Liver (tissue), 3 donors: ENCODE results near the gene CDKL4.

Source experiments
- CTCF ChIP-seq: fragments of 150-350 bp; IDR thresholded peaks from 2 replicates; pipeline ENCODE4 v1.5.1; 2017; ENCODE audit warnings: improper control_type of control experiment, low read depth, low read length; ENCODE audit not compliant: missing input control
- EGR1 ChIP-seq, 2 donors: IDR thresholded peaks; 2 replicates each; pipeline ENCODE4 v1.6.1; 2016 to 2018; ENCODE audit warnings: antibody characterized with exemption in 2 of 2, low read depth in 2 of 2
- GABPA ChIP-seq, 2 donors: IDR thresholded peaks in 1 of 2; conservative IDR thresholded peaks in 1 of 2; 2 replicates each; pipeline ENCODE4 v1.6.1; 2016; ENCODE audit warnings: antibody characterized with exemption in 2 of 2, mild to moderate bottlenecking in 1 of 2, moderate library complexity in 1 of 2
- JUND ChIP-seq, 2 donors: IDR thresholded peaks; 2 replicates each; pipeline ENCODE4 v1.6.1; 2016; ENCODE audit warnings: antibody characterized with exemption in 2 of 2
- NR2F2 ChIP-seq: IDR thresholded peaks from 2 replicates; pipeline ENCODE4 v1.6.1; 2016; ENCODE audit warnings: antibody characterized with exemption
- RAD21 ChIP-seq, 2 donors: IDR thresholded peaks; 2 replicates each; pipeline ENCODE4 v1.6.1; 2016; ENCODE audit warnings: antibody characterized with exemption in 2 of 2, mild to moderate bottlenecking in 2 of 2
- RXRA ChIP-seq, 2 donors: IDR thresholded peaks; 2 replicates each; pipeline ENCODE4 v1.6.1; 2017 to 2018; ENCODE audit warnings: antibody characterized with exemption in 2 of 2, mild to moderate bottlenecking in 1 of 2
- SP1 ChIP-seq: IDR thresholded peaks from 2 replicates; pipeline ENCODE4 v1.6.1; 2018; ENCODE audit warnings: antibody characterized with exemption, mild to moderate bottlenecking
- TAF1 ChIP-seq: conservative IDR thresholded peaks from 2 replicates; pipeline ENCODE4 v1.6.1; 2016; ENCODE audit warnings: antibody characterized with exemption, mild to moderate bottlenecking
- TF ChIP-seq, protein P1 (sequence below): IDR thresholded peaks from 2 replicates; pipeline ENCODE4 v1.6.1; 2016; ENCODE audit warnings: antibody characterized with exemption
- TF ChIP-seq, protein P2 (sequence below): IDR thresholded peaks from 2 replicates; pipeline ENCODE4 v1.6.1; 2016; ENCODE audit warnings: antibody characterized with exemption
- TF ChIP-seq, protein P3 (sequence below): IDR thresholded peaks from 2 replicates; pipeline ENCODE4 v1.6.1; 2016; ENCODE audit warnings: antibody characterized with exemption, mild to moderate bottlenecking
- TF ChIP-seq, protein P4 (sequence below): IDR thresholded peaks from 2 replicates; pipeline ENCODE4 v1.6.1; 2016; ENCODE audit warnings: antibody characterized with exemption
- donor health status: healthy.
- donor health status: healthy.

GRCh38 chr2:39266139-39266805, 22.5 kb upstream of the CDKL4 start:
- TF ChIP-seq SP1 (no peak), CTCF (no peak), GABPA (IDR thresholded peaks at IDR 0.05 in 1 of 2, conservative IDR thresholded peaks at IDR 0.05 in 1 of 2) (no peak), NR2F2 (no peak), TAF1 (no peak), EGR1 (IDR thresholded peaks at IDR 0.05; ENCODE audit: low read depth in 2 of 2) (no peak), RAD21 (IDR thresholded peaks at IDR 0.05) (no peak), JUND (IDR thresholded peaks at IDR 0.05) (no peak), RXRA (IDR thresholded peaks at IDR 0.05) (no peak)
- TF ChIP-seq, protein P1, sequence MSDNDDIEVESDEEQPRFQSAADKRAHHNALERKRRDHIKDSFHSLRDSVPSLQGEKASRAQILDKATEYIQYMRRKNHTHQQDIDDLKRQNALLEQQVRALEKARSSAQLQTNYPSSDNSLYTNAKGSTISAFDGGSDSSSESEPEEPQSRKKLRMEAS, result no peak
- TF ChIP-seq, protein P2, sequence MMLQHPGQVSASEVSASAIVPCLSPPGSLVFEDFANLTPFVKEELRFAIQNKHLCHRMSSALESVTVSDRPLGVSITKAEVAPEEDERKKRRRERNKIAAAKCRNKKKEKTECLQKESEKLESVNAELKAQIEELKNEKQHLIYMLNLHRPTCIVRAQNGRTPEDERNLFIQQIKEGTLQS, result no peak
- TF ChIP-seq, protein P3, sequence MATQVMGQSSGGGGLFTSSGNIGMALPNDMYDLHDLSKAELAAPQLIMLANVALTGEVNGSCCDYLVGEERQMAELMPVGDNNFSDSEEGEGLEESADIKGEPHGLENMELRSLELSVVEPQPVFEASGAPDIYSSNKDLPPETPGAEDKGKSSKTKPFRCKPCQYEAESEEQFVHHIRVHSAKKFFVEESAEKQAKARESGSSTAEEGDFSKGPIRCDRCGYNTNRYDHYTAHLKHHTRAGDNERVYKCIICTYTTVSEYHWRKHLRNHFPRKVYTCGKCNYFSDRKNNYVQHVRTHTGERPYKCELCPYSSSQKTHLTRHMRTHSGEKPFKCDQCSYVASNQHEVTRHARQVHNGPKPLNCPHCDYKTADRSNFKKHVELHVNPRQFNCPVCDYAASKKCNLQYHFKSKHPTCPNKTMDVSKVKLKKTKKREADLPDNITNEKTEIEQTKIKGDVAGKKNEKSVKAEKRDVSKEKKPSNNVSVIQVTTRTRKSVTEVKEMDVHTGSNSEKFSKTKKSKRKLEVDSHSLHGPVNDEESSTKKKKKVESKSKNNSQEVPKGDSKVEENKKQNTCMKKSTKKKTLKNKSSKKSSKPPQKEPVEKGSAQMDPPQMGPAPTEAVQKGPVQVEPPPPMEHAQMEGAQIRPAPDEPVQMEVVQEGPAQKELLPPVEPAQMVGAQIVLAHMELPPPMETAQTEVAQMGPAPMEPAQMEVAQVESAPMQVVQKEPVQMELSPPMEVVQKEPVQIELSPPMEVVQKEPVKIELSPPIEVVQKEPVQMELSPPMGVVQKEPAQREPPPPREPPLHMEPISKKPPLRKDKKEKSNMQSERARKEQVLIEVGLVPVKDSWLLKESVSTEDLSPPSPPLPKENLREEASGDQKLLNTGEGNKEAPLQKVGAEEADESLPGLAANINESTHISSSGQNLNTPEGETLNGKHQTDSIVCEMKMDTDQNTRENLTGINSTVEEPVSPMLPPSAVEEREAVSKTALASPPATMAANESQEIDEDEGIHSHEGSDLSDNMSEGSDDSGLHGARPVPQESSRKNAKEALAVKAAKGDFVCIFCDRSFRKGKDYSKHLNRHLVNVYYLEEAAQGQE, result no peak
- TF ChIP-seq, protein P4, sequence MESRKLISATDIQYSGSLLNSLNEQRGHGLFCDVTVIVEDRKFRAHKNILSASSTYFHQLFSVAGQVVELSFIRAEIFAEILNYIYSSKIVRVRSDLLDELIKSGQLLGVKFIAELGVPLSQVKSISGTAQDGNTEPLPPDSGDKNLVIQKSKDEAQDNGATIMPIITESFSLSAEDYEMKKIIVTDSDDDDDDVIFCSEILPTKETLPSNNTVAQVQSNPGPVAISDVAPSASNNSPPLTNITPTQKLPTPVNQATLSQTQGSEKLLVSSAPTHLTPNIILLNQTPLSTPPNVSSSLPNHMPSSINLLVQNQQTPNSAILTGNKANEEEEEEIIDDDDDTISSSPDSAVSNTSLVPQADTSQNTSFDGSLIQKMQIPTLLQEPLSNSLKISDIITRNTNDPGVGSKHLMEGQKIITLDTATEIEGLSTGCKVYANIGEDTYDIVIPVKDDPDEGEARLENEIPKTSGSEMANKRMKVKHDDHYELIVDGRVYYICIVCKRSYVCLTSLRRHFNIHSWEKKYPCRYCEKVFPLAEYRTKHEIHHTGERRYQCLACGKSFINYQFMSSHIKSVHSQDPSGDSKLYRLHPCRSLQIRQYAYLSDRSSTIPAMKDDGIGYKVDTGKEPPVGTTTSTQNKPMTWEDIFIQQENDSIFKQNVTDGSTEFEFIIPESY, result no peak
